ENCODE results near the gene CCL4. TPM values are rescaled to one million over a fixed set of nuclear protein-coding genes. Genes with fewer than 3 reads are reported as not detected.

CCL4 gene
- total and polyA plus RNA-seq, 8 donors = 1.6 to 10.7 (median 8.1) TPM; not detected in 2

DNA sequence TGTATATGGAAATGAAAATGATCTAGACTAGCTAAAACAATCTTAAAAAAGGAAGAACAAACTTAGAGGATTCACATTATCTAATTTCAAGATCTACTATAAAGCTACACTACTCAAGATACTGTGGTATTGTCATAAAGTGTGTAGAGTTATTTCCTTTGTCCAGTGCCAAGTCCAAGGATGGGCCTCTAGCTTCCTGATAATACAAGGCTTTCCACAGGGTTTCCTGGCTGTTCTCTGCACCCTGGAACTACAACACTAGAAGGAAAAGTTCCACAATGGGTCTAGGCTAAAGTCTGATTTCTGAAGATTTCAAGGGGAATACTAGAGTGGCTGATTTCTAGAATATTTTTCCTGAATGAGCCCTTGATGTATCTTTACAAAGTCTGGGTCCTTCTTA lies 38.6 kb downstream of the CCL4 start:
- H3K9me3 ChIP-seq = no peaks in the 10 kb centered on the region
- H3K27me3 ChIP-seq = peaks cover 0 to 15% (median 0%) of the 10 kb centered on the region in 3 donors

DNA sequence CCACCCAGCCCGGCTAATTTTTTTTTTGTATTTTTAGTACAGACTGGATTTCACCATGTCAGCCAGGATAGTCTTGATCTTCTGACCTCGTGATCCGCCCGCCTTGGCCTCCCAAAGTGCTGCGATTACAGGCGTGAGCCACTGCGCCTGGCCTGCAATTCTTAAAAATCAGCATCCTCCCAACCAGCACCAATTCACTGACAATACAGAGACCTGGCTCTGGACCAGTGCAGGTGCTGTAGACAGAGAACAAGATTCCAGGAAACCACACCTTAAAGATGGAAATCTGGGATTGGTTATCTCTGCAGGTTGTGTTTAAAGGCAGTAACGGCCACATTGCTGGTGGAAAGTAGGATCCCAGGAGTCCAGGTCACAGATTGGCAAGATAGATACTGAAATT lies 39.2 kb downstream of the CCL4 start:
- DNase-seq = no peak
- Histone ChIP-seq H3K27ac (no peak overlapping the region), H3K4me3 (no peak overlapping the region), H3K27me3 (peaks cover 0 to 17% (median 0%) of the 10 kb centered on the region in 3 donors), H3K9me3 (no peaks in the 10 kb centered on the region), H3K4me1 (no peaks in the 10 kb centered on the region), H3K36me3 (no peaks in the 10 kb centered on the region)
- 85 to 90% (median 90%) methylated on average over 8 of the region's 8 CpGs for WGBS, 5 donors
- intact Hi-C loops (cut with DNase I; ENCODE audit: low total_unique reads) = loop anchor here (10.0 kb wide), 1 partner anchor 168 kb away; no protein-coding TSS in a partner anchor
- TF ChIP-seq POLR2AphosphoS5 (IDR thresholded peaks at IDR 0.05) = no peak
- no peak for TF ChIP-seq EP300 (IDR thresholded peaks at IDR 0.05)
- TF ChIP-seq, protein P1, sequence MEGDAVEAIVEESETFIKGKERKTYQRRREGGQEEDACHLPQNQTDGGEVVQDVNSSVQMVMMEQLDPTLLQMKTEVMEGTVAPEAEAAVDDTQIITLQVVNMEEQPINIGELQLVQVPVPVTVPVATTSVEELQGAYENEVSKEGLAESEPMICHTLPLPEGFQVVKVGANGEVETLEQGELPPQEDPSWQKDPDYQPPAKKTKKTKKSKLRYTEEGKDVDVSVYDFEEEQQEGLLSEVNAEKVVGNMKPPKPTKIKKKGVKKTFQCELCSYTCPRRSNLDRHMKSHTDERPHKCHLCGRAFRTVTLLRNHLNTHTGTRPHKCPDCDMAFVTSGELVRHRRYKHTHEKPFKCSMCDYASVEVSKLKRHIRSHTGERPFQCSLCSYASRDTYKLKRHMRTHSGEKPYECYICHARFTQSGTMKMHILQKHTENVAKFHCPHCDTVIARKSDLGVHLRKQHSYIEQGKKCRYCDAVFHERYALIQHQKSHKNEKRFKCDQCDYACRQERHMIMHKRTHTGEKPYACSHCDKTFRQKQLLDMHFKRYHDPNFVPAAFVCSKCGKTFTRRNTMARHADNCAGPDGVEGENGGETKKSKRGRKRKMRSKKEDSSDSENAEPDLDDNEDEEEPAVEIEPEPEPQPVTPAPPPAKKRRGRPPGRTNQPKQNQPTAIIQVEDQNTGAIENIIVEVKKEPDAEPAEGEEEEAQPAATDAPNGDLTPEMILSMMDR (IDR thresholded peaks at IDR 0.05) = no peak
- no peak for TF ChIP-seq POLR2A (IDR thresholded peaks at IDR 0.05)

More for the DNA sequence above, 38.6 kb downstream of the CCL4 start:
- intact Hi-C loops (cut with DNase I; ENCODE audit: low total_unique reads) = loop anchor here (10.0 kb wide), 1 partner anchor 167 kb away; no protein-coding TSS in a partner anchor
- H3K27ac ChIP-seq = no peak overlapping the region
- no peak for TF ChIP-seq EP300 (IDR thresholded peaks at IDR 0.05)
- TF ChIP-seq, protein P1 (IDR thresholded peaks at IDR 0.05) = no peak
- TF ChIP-seq POLR2AphosphoS5 (IDR thresholded peaks at IDR 0.05) = no peak
- TF ChIP-seq POLR2A (IDR thresholded peaks at IDR 0.05) = no peak
- no peak for DNase-seq
- no peaks in the 10 kb centered on the region for H3K36me3 ChIP-seq
- no peaks in the 10 kb centered on the region for H3K4me1 ChIP-seq
- no peak overlapping the region for H3K4me3 ChIP-seq

DNA sequence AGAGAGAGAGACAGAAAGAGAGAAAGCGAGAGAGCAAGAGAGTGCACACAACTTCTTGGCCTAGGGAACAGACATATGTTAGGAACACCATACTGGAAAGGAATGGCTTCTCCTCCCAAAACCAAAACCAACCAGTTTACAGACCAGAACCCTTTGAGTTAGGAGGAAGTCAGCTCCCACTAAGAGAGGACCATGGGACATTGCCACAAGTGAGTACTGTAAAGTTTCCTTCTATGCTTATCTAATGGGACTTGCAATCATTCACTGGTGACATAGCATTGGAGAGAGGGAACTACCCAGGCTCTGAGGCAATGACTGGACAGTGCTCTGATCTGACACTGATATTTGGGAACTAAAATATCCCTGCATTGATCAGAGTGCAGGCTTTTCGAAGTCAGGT lies 40.4 kb downstream of the CCL4 start:
- no peak overlapping the region for H3K27ac ChIP-seq
- TF ChIP-seq POLR2AphosphoS5 (IDR thresholded peaks at IDR 0.05) (no peak), POLR2A (IDR thresholded peaks at IDR 0.05) (no peak), EP300 (IDR thresholded peaks at IDR 0.05) (no peak)
- TF ChIP-seq, protein P1 (IDR thresholded peaks at IDR 0.05) = no peak
- H3K27me3 ChIP-seq = peaks cover 0 to 21% (median 0%) of the 10 kb centered on the region in 3 donors
- H3K4me1 ChIP-seq = peaks cover 0 to 3% (median under 1%) of the 10 kb centered on the region in 4 donors
- WGBS, 5 donors = 91 to 98% (median 95%) methylated on average over 2 of the region's 2 CpGs
- no peak for DNase-seq
- intact Hi-C loops (cut with DNase I; ENCODE audit: low total_unique reads) = loop anchor here (10.0 kb wide), 1 partner anchor 169 kb away; no protein-coding TSS in a partner anchor
- no peaks in the 10 kb centered on the region for H3K9me3 ChIP-seq
- no peak overlapping the region for H3K4me3 ChIP-seq
- H3K36me3 ChIP-seq = no peaks in the 10 kb centered on the region

DNA sequence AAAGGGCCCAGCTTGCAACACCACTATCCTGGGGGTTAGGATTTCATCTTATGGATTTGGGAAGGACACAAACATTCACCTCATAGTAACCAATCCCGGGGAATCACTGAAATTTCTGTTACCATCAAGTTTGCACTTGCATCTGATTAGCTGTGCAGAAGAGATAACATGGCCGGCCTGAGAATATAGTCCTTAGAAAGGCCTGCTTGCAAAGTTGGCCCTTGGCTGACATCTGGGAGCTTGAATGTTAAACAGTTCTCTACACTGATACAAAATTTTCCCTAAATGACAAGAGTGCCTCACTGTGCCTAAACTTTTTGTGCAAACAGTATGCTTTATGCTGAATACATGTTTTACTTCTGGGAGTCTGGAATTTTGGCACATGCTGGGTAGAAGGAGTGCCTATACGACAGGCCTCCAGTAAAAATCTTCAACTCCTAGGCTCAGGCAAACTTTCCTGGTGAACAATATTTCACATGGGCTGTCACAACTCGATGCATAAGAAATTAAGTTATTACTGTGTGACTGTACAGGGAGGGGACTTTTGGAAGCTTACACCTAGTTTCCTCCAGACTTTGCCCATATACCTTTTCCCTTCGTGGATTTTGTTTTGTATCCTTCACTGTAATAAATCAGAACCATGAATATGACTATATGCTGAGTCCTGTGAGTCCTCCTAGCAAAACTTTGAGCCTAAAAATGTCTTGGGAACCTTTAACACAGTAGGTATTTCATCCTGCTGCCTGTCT lies 41.5 kb downstream of the CCL4 start:
- no peak for TF ChIP-seq EP300 (IDR thresholded peaks at IDR 0.05)
- TF ChIP-seq POLR2A (IDR thresholded peaks at IDR 0.05) = no peak
- TF ChIP-seq, protein P1 (IDR thresholded peaks at IDR 0.05) = no peak
- no peak for TF ChIP-seq POLR2AphosphoS5 (IDR thresholded peaks at IDR 0.05)
- no peak overlapping the region for H3K27ac ChIP-seq
- WGBS, 5 donors = 57 to 78% (median 70%) methylated on average over 5 of the region's 5 CpGs
- H3K4me3 ChIP-seq = no peak overlapping the region
- no peak for DNase-seq
- no peaks in the 10 kb centered on the region for H3K9me3 ChIP-seq
- H3K36me3 ChIP-seq = no peaks in the 10 kb centered on the region
- peaks cover 0 to 12% (median 3%) of the 10 kb centered on the region in 4 donors for H3K4me1 ChIP-seq
- peaks cover 0 to 29% (median 5%) of the 10 kb centered on the region in 3 donors for H3K27me3 ChIP-seq
- intact Hi-C loops (cut with DNase I; ENCODE audit: low total_unique reads) = loop anchor here (10.0 kb wide), 1 partner anchor 170 kb away; no protein-coding TSS in a partner anchor
